Measurements from ENCODE around the gene HCRTR1.

The HCRTR1 gene

GRCh38 chr1:31667065-31667785 lies 49.7 kb downstream of the HCRTR1 start:
- no peak for DNase-seq (ENCODE audit: low read depth in 2 of 2)

DNA sequence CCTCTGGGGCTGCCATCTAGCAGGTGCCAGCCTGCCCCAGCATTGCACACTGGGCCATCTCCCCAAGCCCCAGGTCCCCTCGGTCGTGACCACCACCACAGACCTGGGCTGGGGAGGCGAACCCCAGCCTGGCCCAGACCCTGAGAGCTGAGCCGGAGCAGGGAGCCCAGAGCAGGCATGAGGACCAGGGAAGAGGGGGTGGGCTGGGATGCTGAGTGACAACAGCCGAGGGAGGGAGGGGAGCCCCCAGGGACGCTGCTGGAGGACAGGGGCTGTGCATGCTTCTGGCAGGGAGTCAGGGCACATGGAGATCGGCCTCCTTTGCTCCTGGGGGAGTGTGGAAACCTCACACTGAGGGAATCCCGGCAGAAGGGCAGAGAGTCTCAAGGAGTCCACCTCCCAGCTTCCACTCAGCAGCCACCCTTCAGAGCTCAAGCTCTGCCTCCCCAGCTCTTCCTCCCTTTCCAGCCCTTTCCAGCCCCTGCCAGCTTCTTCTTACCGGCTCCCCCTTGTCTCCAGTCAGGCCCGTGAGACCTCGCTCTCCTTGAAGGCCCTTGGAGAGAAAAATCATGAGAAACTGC lies 50.9 kb downstream of the HCRTR1 start:
- DNase-seq (ENCODE audit: low read depth in 2 of 2): no peak

- no peak for DNase-seq (ENCODE audit: low read depth in 2 of 2)
These were observed 51.9 kb downstream of the HCRTR1 start for GRCh38 chr1:31669433-31669785.

DNA sequence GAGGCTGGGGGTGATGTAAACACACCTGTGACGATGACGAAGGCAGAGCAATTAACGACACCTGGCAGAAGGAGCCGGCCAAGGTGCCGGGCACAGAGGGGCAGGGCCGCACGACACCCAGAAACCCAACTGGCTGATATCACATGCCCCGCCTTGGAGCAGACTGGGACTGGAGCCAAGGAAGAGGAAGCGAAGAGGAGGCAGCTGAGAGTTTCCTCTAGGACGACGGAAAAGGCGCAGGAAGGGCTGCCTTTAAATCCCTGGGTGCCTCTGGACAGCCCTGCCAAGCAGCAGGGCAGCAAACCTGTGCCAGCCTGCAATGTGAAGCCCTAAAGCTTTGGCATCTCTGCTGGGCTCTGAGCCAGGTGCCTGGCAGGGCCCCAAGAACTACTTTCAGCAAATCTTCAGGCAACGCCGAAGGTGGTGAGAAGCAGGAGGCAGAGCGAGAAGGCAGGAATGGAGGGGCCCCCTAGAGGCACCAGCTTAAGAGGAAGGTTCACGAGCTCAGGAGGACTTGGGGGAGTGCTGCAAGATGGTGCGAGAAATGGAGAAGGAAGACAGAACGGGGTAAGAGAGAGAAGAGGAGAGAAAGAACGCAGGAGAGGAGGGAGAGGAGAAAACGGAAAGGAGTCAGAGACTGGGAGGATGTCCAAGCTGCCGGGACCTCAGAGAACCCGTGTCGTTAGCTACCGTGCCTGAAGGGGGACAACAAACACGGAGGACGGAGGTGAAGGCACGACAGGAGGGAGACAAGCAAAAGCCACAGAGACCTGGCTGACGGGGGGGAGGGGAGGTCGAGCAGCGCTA lies 52.5 kb downstream of the HCRTR1 start:
- DNase-seq (ENCODE audit: low read depth in 2 of 2): peak in 1 of 2 donors; percentile 5

DNA sequence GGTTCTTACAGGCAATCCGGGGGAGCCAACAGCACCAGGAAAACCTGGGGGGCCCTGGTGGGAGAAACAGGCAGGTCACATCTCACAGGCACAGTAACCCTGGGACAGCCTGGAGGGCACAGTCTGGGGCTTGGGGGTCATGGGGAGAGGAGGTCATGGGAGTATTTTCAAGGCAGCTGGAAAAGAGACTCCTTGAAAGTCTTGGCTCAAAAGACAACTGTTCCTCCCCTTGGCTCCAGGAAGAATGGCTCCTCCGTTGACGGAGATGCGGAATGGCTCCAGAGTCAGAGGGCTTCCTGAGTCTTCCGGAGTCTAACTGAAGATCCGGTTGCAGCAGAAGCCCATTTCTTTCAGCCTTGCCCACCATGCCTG lies 53.1 kb downstream of the HCRTR1 start:
- no peak for DNase-seq (ENCODE audit: low read depth in 2 of 2)

DNA sequence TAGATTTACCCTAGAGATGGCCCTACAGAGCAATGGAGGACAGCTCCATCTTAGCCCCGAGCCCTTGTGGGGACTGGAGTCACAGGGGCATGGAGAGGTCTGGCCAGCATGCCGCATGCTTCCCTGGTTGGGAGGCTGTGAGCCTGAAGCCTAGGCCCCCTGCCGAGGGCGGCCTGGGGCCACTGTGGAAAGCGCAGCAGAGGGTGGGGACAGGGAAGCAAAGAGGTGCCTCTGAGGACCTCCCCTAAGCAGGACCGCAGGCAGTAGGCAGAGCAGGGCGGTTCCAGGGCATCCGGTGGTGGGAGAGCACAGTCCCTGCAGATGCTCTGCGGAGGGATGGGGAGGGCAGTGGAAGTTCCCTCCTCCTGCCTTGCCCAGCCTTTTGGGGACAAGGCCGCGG lies 53.7 kb downstream of the HCRTR1 start:
- no peak for DNase-seq (ENCODE audit: low read depth in 2 of 2)

GRCh38 chr1:31671561-31672201 lies 54.2 kb downstream of the HCRTR1 start:
- DNase-seq (ENCODE audit: low read depth in 2 of 2): no peak

- no peak for DNase-seq (ENCODE audit: low read depth in 2 of 2)
These were observed 55.5 kb downstream of the HCRTR1 start for GRCh38 chr1:31672986-31673385.

- no peak for DNase-seq (ENCODE audit: low read depth in 2 of 2)
These were observed 55.9 kb downstream of the HCRTR1 start for GRCh38 chr1:31673433-31673832.

DNA sequence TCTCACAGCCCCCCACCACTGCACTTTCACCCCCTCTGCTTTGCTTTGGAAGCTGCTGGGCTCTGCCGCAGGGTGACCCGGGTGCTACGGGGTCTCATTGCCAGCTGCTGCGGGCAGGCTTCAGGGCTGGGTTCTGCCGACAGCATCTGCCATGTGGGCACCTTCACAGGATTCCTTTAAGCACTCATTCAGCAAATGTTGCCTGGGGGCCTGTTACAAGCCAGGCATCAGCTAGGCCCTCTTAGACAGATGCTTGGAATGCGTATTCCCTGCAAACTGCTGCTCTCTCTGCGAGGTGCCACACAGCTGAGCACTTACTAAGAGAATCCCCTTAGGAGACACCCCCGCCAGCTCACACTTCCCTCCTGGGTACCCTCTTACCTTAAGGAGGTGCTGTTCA lies 57.1 kb downstream of the HCRTR1 start:
- DNase-seq (ENCODE audit: low read depth in 2 of 2): no peak

DNA sequence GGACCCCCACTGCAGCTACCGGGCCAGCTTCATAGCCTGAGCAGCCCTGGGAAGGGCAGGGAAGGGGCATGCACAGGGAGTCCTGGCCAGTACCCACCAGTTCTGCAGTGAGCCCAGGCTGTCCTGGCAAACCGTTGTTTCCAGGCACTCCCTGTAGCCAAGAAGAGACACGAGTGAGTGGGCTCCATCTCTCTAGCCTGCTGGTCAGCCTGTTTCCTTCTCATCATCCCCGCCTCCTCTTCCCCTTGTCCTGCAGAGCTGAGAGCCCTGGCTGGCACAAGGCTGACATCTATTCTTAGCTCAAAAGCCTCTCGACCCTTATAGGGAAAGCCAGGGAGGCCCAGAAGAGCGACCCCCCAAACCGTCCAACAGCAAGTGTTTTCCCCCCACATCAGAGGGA lies 57.7 kb downstream of the HCRTR1 start:
- no peak for DNase-seq (ENCODE audit: low read depth in 2 of 2)

DNA sequence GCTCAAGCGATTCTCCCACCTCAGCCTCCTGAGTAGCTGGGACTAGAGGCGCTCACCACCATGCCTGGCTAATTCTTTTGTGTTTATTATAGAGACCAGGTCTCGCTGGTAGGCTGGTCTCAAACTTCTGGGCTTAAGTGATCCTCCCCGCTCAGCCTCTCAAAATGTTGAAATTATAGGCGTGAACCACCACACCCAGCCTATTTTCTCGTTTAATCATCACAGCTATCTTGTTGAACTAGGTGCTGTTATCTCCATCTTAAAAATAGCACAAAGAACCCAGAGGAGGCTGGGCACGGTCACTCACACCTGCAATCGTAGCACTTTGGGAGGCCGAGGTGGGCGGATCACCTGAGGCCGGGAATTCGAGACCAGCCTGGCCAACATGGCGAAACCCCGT lies 58.3 kb downstream of the HCRTR1 start:
- DNase-seq (ENCODE audit: low read depth in 2 of 2): no peak
